CD4-positive, alpha-beta T cell treated with Interleukin-15 for 1 hour (primary cell): ENCODE data around the gene C1QC.

Experiments
- DNase-seq: peaks from one replicate; pipeline ENCODE4 v3.0.0-alpha.2; 2020

C1QC gene

DNA sequence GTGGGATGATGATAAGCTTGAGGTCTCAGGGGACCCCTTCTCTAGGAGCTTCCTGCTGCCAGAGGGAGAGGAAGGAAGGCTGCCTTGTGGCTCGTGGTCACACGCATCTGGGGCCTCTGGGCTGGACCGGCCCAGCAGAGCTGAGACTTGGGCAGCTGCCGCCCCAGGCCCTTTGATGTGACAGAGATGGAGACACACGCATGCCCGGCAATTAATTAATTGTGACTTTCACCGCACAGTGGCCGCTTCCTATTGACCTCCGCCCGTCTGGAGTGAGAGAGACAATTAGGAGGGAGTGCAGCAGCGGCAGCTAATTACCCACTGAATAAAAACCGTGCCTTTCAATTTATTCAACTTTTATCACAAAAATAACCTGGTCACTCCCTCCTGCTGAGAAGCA lies 23.6 kb upstream of the C1QC start:
- DNase-seq, result no peak

DNA sequence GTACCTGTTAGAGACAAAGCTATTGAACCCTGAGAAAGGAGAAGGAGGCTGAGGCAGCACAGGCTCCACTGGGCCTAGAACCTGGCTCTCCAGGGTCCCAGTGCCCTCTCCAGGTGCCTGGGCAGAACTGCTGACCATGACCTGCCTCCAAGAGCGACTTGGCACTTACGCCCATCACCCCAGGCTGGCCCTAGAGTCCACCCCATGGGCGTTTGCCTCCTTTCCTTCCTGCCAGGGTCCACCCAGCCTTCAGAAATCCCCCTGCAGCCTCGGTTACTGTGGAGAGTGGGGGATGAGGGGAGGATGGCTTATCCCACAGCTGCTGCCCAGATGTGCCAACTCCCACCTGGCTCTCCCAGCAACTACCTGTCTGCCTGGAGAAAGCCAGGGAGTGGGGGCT lies 21.7 kb upstream of the C1QC start:
- DNase-seq, result no peak

DNA sequence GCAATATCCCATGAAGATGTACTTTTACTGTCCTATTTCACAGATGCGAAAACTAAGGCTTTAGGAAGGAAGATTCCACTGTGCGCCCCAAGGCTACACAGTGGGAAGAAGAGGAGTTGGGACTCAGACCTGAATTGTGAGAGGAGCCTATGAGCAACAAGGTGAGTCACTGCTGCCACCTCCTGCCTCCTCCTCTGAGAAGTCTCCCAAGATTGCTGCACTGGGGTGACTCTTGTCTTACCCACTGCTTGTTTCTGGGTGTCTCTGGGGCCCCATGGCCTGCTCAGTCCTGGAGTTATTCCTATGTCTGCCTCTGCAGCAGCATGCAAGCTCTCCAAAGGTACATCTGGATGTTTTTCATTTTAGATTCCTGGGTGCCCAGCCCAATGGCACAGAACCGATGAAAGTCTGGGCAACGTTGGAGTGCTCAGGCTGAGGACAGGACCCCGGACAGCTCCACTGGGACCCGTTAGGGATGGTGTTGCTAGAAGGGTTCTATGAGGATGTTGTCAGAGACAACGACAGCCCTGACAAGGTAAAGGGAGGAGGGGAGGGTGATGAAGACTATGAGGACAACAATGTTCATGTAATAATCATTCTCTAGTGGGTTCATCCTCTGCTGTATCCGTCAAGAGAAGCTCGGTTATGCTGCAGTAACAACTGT lies 18.0 kb upstream of the C1QC start:
- no peak for DNase-seq

DNA sequence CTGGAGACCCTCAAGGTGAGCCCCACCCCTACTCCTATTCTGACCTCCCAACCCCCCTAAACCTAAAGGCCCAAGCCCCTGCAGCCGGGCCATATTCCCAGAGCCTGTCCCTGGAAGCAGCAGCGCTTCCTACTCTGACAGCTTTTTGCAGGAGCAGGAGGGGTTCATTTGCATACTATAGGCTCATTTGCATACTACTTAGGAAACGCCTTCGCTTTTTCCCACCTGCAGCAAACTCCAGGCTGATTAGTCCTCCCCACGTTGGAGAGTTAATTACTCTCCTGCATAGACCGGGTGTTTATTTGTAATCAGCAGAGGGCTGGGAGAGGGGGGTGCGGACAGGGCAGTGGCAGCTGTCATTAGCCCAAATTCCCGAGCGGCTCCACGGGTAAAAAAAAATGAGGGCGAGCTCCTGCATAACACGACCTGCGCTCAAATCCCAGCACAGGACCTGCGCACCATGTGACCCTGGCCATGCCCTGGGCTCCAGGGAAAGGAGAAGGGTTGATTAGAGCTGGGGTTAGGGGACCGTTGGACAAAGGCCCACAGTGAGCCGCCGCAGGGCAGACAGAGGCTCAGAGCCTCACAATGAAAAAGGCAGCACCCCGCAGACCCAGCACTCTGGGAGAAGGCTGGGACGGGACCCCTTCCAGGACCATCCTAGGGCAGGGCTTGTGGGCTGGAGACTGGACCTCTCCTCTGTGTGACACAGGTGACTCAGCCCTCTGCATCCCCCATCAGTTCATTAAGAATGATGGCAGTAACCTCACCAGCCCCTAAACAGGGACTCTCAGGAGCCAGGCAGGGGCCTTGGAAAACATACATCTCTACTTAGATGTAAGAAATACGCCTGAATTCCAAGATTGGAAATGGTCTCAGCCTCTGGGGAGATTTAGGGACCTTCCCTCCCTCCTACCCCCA lies 16.9 kb upstream of the C1QC start:
- DNase-seq, result no peak

DNA sequence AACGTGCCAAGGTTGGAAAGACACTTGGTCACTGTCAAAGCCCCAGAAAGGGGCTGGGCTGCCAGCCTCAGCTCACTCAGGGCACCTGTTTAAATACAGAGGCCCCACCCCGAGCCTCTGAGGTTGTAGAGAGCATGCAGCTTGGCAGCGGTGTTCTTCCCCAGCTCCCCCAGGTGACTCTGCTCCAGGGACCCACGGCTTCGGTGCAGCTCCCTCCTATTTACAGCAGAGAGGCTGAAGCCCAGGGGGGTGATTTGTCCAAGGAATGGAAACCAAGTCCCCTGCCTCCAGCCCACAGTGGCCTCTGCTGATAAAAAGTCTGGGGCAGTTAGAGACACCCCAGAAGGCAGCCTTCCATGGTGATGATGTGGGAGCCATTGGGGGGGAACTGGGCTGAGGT lies 16.1 kb upstream of the C1QC start:
- no peak for DNase-seq

DNA sequence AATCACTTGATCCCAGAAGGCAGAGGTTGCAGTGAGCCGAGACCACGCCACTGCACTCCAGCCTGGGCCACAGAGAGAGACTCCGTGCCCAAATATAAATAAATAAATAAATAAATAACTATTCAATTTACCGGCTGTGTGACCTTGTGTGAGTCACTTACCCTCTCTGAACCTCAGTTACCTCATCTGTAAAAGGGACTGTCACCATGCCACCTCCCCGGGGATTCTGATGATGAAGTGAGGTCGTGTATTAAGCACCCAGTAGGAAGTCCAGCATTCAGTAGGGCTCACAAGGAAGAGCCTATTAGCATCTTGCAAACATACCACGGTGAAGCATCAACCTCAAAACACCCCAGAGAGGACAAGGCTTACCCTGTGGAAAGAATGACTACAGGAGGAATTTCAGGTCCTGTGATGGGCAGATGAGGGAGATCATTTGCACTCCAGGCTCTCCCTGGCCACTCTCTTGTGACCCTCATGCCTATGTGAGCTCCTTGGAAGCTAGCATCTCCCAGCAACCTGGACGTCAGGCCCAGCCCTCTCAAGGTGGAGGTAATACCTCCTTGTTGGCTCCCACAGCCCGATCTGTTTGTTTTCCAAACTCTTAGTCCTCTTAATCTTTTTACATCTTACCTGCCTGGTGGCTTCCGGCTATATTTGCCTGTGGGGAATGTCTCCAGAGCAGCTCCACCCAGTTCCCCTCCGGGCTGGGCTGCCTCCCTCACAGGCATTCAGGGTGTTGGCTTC lies 14.6 kb upstream of the C1QC start:
- no peak for DNase-seq

DNA sequence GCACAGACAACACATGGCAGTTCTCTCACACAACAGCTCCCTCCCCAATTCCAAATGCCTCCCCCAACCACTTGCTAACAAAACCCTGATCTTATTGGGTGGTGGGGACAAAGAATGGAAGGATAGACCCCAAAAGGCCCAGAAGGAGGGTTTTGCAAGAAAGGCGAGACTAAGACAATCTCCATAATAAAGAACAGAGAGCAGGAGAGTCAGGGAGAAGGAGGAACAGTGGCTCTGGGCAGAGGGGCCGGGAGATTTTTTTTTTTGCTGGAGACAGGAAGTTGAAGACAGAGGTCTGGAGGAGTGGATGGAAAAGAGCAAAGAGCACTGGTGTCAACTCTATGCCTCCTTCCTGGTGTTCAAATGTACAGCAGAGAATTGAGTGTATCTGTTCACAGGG lies 13.5 kb upstream of the C1QC start:
- DNase-seq, result no peak

DNA sequence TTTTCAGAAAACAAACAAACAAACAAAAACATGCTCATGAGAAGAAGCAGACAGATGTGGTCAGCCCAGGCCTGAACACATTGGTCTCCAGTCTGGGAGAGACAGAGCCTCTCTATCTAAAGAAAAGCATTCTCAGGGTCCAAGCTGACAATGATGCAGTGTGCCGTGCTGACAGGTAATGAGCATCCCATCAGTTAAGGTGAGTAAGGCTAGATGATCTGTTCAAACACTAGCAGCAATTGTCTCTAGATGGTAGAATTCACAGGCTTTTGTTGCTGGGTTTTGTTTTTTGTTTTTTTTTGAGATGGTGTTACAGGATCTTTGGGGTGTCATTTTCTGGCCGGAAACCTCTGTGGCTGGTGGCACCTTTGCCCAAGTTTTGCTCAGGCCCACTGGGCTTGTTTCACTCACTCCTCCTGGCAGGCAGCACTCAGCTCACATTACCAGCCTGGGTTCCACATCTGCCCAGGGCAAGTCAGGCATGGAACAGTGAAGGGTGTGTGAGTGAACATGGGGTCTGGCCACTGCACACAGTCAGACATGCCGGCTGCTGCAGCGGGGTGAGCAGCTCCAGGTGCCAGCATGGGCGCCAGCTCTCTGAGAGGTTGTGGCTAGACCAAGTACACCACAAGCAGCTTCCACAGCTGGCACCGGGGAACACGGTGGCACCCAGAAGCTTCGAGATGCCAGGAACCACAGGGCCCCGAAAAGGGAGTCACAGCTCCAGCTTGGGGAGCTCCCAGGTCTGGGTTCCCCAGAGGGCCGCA lies 9.6 kb upstream of the C1QC start:
- no peak for DNase-seq

DNA sequence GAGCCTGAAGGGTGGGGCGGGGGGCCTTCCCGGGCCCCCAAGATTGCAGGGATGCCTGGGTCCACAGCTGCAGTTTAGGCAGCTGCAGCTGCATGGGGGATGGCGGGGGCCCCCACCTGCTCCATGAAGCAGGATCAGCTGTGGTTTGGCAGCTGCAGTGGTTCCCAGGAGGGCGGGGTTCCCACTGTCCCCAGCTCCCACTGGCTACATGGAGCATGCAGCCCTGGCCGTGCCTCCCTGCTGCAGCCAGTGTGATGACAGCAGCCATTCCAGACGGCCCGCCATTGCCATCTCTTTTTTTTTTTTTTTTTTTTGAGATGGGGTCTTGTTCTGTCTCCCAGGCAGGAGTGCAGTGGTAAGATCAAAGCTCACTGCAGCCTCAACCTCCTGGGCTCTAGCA lies 8.0 kb upstream of the C1QC start:
- DNase-seq, result no peak

DNA sequence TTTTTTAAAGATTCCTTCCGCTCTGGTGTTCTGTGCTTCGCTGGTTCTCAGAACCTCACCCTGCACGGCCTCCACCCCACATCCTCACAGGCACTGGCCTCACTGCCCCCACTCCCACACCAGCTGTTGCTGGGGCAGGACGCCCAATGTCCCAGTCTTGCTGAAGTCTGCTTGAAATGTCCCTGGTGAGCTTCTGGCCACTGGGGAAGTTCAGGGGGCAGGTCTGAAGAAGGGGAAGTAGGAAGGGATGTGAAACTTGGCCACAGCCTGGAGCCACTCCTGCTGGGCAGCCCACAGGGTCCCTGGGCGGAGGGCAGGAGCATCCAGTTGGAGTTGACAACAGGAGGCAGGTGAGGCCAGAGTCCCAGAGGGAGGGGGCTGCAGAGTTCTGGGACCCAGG lies 7.1 kb upstream of the C1QC start, which contains the start of gene C1QA:
Gene C1QA, plus strand, starts transcription at position 276 of the 400 bp plus-strand sequence. CDS start 989 bp downstream, outside the sequence.
- DNase-seq, result no peak

DNA sequence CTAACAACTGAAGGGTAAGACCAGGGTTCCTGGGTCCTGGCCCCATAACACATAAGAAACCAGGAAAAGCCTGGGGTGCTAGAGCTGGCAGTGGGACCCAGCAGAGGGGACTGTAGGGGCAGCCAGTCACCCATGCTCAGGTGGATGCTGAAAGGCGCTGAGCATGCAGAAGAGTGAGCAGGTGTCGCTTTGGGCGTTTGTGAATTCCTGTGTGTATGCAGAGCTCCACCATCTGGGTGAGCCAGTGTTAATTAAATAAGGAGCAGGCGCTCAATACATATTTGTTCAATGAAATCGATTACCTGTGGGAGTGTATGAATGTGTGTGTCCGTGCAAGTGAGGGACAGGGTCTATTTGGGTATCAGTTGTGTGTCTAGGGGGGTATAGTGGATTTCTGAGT lies 6.5 kb upstream of the C1QC start:
- DNase-seq, result no peak

DNA sequence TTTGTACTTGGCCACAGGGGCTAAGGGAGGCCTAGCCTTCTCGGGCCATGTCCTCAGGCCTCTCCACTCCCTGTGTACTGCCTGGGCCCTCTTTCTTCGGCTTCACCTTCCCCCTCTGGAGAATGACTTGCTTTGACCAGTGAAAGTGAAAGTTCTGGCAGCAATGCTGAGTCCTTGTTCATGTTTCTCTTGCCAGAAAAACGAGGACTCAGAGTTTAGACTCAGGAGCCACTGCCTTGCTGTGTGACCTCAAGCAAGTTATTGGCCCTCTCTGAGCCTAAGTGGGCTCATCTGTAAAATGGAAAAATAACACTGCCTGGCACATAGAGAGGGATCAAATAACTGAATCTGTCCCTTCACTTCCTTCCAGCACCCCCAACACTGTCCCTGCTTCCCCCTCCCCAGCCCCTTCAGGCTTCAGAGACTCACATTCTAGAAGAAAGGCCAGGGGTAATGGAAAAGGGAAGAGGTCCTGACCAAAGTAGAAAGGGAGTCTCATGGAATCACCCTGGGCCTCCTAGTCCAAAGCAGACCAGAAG lies 5.5 kb upstream of the C1QC start:
- DNase-seq, result no peak

DNA sequence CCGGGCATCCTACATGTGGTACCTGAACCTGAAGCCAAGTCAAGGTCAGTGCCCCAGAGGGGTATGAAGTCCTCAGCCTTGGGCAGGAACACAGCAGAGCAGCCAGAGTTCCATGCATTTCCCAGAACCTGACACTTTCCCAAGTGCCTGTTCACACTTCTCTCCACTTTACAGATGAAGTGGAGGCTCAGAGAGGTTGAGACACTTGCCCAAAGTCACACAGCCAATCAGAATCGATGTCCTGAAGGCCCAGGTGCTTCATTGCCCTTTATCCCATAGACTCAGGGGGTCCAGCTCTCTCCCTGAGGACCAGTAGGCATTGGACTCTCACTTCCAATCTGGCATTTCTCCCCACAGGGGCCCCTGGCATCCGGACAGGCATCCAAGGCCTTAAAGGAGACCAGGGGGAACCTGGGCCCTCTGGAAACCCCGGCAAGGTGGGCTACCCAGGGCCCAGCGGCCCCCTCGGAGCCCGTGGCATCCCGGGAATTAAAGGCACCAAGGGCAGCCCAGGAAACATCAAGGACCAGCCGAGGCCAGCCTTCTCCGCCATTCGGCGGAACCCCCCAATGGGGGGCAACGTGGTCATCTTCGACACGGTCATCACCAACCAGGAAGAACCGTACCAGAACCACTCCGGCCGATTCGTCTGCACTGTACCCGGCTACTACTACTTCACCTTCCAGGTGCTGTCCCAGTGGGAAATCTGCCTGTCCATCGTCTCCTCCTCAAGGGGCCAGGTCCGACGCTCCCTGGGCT lies 4.8 kb upstream of the C1QC start:
- no peak for DNase-seq

DNA sequence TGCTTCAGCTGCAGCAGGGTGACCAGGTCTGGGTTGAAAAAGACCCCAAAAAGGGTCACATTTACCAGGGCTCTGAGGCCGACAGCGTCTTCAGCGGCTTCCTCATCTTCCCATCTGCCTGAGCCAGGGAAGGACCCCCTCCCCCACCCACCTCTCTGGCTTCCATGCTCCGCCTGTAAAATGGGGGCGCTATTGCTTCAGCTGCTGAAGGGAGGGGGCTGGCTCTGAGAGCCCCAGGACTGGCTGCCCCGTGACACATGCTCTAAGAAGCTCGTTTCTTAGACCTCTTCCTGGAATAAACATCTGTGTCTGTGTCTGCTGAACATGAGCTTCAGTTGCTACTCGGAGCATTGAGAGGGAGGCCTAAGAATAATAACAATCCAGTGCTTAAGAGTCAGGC lies 4.1 kb upstream of the C1QC start:
- DNase-seq, result no peak

DNA sequence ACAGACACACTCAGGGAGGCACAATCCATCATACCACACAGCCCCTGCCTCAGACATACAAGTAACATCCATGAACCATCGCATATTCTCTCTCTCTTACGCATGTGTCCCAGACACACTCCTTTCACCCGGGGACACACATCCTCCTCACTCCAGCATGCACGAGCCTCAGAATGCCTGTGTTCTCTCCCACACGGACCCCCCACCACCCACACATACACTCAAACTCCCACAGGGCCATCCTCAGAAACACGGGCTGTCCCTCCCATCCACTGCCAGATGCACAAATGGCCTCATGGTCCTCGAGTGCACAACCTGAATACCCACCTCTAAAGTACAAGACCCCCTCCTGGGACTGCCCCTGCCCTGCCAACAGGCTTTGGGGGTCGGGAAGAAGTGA lies 2.2 kb upstream of the C1QC start:
- no peak for DNase-seq

DNA sequence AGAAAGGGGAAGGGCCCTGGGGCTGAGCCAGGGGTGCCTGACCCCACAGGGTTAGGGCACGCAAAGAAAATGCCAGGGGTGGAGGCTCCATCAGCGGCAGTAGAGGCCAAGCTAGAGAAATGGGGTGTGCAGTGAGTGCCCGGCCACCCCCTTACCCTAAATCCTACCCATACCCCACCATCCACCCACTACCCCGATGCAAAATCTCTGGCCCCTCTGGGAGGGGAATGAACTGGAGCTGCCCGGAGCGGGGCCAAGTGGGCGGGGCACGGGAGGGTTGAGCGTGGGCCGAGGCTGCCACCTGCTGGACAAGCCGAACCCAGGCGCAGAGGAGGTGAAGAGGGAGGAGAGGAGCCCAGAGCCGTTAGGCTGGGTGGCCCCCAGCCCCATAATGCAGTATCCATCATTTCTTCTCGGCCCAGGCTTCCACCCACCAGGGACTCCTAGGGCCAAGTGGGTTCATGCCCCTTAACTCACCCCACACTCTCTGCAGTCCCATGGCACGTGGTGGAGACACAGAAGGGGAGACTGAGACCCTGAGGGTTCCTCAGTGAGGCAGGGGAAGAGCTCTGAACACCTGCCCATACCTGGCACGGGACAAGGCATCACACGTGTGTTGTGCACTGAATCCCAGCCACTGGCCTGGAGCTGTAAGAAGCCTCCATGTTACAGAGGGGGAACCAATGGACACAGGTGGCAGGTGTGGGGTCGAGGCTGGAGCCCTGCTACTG lies 1.4 kb upstream of the C1QC start:
- peak; percentile 57 for DNase-seq

DNA sequence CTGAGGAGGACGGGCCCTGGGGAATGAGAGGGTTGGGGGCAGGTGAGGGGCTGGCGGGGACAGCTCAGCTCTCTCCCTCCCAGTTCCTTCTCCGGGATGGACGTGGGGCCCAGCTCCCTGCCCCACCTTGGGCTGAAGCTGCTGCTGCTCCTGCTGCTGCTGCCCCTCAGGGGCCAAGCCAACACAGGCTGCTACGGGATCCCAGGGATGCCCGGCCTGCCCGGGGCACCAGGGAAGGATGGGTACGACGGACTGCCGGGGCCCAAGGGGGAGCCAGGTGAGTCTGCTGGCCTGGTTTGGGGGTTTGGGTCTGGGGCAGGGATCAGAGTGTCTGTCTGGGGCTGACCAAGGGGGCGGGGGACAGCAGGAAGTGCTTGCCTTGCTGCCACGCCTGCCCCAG lies 495 bp downstream of the C1QC start:
- DNase-seq, result no peak

DNA sequence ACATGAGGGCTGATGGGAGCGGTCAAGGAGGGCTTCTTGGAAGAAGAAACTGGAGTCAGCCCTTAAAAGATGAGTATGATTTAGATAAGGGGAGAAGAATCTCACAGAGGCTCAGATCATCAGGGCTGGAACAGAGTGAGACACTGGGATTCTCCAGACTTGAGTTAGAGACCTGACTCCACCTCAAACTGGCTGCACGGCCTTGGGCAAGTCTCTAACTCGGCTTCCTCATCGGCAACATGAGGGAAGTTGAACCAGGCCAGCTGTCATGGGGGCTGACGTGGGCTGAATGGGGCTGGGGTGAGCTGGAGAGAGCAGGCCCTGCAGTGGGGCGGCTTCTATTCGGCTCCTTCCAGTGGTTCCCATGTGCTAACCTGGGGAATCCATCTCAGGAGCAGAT lies 2.5 kb downstream of the C1QC start:
- DNase-seq, result no peak

DNA sequence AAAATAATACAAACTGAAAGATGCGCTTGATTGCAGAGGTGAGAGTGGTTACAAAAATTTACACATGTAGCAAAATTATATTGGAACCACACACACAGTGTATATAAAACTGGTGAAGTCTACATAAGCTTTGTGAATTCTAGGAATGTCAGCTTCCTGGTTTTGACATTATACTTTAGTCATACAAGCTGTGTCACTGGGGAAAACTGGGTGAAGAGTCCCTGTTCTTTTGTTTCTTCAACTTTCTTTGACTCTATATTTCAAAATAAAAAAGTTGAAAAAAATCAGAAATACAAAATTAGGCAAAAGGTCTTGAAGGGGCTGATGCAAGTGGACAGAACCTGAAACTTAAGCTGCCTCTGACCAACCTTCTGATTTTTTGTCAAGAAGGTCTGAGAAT lies 3.0 kb downstream of the C1QC start:
- DNase-seq, result no peak

DNA sequence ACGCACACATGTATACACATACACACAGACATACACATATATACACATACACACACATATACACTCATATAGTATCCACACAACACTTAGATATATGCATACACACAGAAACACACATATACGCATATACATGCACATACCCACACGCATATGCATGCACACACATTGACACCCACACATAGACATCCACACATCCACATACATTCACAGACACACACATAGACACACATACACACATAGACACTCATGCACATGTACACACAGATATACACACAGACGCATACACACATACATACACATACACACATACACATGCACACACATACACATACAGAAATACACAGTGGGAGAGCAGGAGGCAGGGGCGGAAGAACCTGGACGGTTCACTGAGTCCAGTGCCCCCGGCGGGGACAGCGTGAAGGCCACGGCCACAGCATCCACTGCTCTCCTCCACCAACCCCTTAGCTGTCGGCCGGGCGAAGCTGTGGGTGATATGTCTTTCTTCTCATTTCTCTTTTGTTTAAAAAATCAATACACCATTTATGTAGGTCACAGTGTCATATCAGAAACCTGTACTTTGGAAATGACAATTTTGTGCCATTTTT lies 6.8 kb downstream of the C1QC start:
- no peak for DNase-seq
